DND-41 (cell line): ENCODE measurements around the gene ZNF827.

Experiments used
- ATAC-seq: fragments of 200-7000 bp; cut with Tn5 transposase; 3 replicates; pipeline ENCODE4 v1.9.1; 2021; ENCODE audit warnings: low read depth; ENCODE audit not compliant: insufficient read depth
- DNase-seq: peaks from one replicate; pipeline ENCODE4 v3.0.0-alpha.2; 2020
- H2AFZ ChIP-seq: 2 replicates; pipeline ENCODE4 v1.6.0; 2012; ENCODE audit warnings: low read depth, low read length
- H3K27ac ChIP-seq: 2 replicates; pipeline ENCODE4 v1.5.1; 2012; ENCODE audit warnings: low read length, inconsistent platforms
- H3K27me3 ChIP-seq: fragments of 200-600 bp; sonication (generic); 2 replicates; pipeline ENCODE4 v1.6.0; 2012; ENCODE audit warnings: low read length, mild to moderate bottlenecking, inconsistent platforms; ENCODE audit not compliant: insufficient read depth, poor library complexity
- H3K36me3 ChIP-seq: 2 replicates; pipeline ENCODE4 v1.5.1; 2012; ENCODE audit warnings: low read length, inconsistent platforms; ENCODE audit not compliant: insufficient read depth
- H3K4me1 ChIP-seq: 2 replicates; pipeline ENCODE4 v1.5.1; 2012; ENCODE audit warnings: mild to moderate bottlenecking, low read length; ENCODE audit not compliant: insufficient read depth
- H3K4me2 ChIP-seq: 2 replicates; pipeline ENCODE4 v1.6.0; 2012; ENCODE audit warnings: mild to moderate bottlenecking, moderate library complexity, low read length, inconsistent platforms; ENCODE audit not compliant: insufficient read depth
- H3K4me3 ChIP-seq, 2 experiments: fragments of 200-600 bp in 1 of 2; shearing (Covaris generic) in 1 of 2; 2 replicates each; pipeline ENCODE4 v1.5.1; 2012 to 2016; ENCODE audit warnings: inconsistent platforms in 2 of 2, low read length in 2 of 2, mild to moderate bottlenecking in 2 of 2, low read depth in 1 of 2, moderate library complexity in 1 of 2
- H3K79me2 ChIP-seq: 2 replicates; pipeline ENCODE4 v1.6.0; 2012; ENCODE audit warnings: low read length, inconsistent platforms; ENCODE audit not compliant: insufficient read depth
- H3K9ac ChIP-seq: 2 replicates; pipeline ENCODE4 v1.6.0; 2012; ENCODE audit warnings: low read depth, mild to moderate bottlenecking, inconsistent platforms, low read length, moderate library complexity
- H3K9me3 ChIP-seq: 2 replicates; pipeline ENCODE4 v1.5.1; 2012; ENCODE audit warnings: low read length, moderate library complexity, mild to moderate bottlenecking, inconsistent platforms; ENCODE audit not compliant: insufficient read depth, severe bottlenecking
- H4K20me1 ChIP-seq: 2 replicates; pipeline ENCODE4 v1.6.0; 2012; ENCODE audit warnings: low read length; ENCODE audit not compliant: insufficient read depth
- CTCF ChIP-seq: IDR thresholded peaks from 2 replicates; pipeline ENCODE4 v1.5.1; 2012; ENCODE audit warnings: borderline replicate concordance, low read length, moderate library complexity, mild to moderate bottlenecking; ENCODE audit not compliant: poor library complexity, severe bottlenecking; ENCODE audit errors: extremely low read depth
- EZH2 ChIP-seq: IDR thresholded peaks from 3 replicates; pipeline ENCODE4 v1.6.1; 2012; ENCODE audit warnings: borderline replicate concordance, low read depth, mild to moderate bottlenecking, moderate library complexity, low read length, inconsistent platforms; ENCODE audit not compliant: severe bottlenecking

ZNF827 gene

GRCh38 chr4:145907390-145907789 lies 31.2 kb downstream of the ZNF827 start:
- no peak for ATAC-seq
- DNase-seq = no peak
- H3K27ac ChIP-seq = no peak overlapping the region
- TF ChIP-seq EZH2 = no peak
- TF ChIP-seq CTCF = no peak
- H3K4me1 ChIP-seq = no peaks in the 10 kb centered on the region
- H3K9ac ChIP-seq = no peak overlapping the region
- H3K4me3 ChIP-seq = no peak overlapping the region
- H3K9me3 ChIP-seq = no peaks in the 10 kb centered on the region
- no peak overlapping the region for H2AFZ ChIP-seq
- no peaks in the 10 kb centered on the region for H4K20me1 ChIP-seq
- no peaks in the 10 kb centered on the region for H3K36me3 ChIP-seq
- no peaks in the 10 kb centered on the region for H3K79me2 ChIP-seq
- no peaks in the 10 kb centered on the region for H3K27me3 ChIP-seq
- H3K4me2 ChIP-seq = no peak overlapping the region

DNA sequence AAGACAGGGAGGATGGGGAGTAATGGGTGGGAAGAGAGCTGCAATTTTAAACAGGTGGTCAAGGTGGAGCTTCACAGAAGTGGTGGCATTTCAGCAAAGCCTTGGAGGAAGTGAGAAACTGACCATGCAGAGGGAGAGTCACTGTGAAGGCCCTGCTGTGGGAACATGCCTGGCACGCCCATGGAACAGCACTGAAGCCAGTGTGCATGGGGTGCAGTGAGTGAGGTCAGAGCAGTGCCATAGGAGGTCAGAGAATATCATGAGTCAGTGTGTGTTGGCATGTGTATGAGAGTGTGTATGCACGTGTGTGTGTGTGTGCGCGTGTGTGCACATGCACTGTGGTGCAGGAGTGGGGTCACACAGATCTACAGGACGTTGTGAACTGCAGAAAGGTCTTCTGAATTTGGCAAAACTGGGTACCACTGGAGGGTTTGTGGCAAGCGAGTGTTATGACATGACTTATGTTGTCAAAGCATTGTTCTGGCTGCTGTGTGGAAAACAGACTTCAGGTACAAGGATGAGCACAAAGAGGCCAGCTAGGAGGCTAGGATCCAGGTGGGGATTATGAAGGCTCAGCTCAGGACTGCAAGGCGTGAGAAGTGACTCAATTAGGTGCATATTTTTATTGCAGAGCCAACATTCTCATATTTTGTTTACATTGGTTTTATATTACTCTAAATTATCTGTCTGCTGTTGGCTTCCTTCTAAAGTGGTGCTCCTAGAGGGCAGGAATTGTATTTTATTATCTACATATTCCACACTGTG lies 34.0 kb downstream of the ZNF827 start:
- H3K4me1 ChIP-seq = no peaks in the 10 kb centered on the region
- no peaks in the 10 kb centered on the region for H3K79me2 ChIP-seq
- no peaks in the 10 kb centered on the region for H4K20me1 ChIP-seq
- H3K9me3 ChIP-seq = no peaks in the 10 kb centered on the region
- no peak overlapping the region for H2AFZ ChIP-seq
- no peak overlapping the region for H3K4me3 ChIP-seq
- H3K27ac ChIP-seq = no peak overlapping the region
- no peak for ATAC-seq
- H3K36me3 ChIP-seq = no peaks in the 10 kb centered on the region
- TF ChIP-seq CTCF (no peak), EZH2 (no peak)
- no peak for DNase-seq
- no peak overlapping the region for H3K9ac ChIP-seq
- H3K27me3 ChIP-seq = no peaks in the 10 kb centered on the region
- no peak overlapping the region for H3K4me2 ChIP-seq

DNA sequence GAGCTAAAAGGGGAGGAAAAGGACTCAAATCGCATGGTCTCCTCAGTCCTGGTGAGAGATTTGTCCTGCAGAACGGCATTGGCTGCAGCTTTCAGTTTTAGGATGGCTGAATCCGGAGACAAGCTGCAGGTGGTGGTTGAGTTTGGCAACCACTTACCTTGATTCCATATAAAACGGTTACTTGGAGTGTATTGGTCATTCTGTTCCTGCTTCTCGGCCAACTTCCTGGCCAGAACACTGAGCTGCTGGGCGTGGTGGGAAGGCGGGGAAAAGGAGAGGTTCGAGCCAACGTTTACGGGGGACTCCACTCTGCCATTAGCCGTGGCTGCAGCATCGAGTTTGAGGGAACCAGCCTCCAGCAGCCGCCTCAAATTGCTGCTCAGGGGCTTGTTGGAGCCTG lies 36.1 kb downstream of the ZNF827 start:
- no peaks in the 10 kb centered on the region for H3K79me2 ChIP-seq
- H3K27ac ChIP-seq = no peak overlapping the region
- DNase-seq (no peak), ATAC-seq (no peak)
- no peaks in the 10 kb centered on the region for H4K20me1 ChIP-seq
- H2AFZ ChIP-seq = no peak overlapping the region
- H3K4me1 ChIP-seq = no peaks in the 10 kb centered on the region
- TF ChIP-seq EZH2 = no peak
- no peak for TF ChIP-seq CTCF
- H3K4me3 ChIP-seq = no peak overlapping the region
- H3K9ac ChIP-seq = no peak overlapping the region
- H3K36me3 ChIP-seq = no peaks in the 10 kb centered on the region
- no peaks in the 10 kb centered on the region for H3K9me3 ChIP-seq
- H3K4me2 ChIP-seq = no peak overlapping the region
- no peaks in the 10 kb centered on the region for H3K27me3 ChIP-seq
